Thyroid gland (tissue), 4 donors: Measurements from ENCODE around the gene GTF3C5. TPM values are rescaled to one million over a fixed set of nuclear protein-coding genes. Genes with fewer than 3 reads are reported as not detected.
"Not testable (repeated sequence)": the region's sequence is repeated elsewhere in the genome, so short reads cannot be mapped to it uniquely, and the experiment has no call there.

ENCODE experiments used
- DNase-seq, 2 donors: peaks; one replicate each; pipeline ENCODE4 v3.0.0-alpha.2; 2019
- H3K27ac ChIP-seq, 3 donors: fragments of 200-600 bp; sonication (generic); 1 replicate in 2 of 3; 2 replicates in 1 of 3; pipeline ENCODE4 v1.5.1; 2016 to 2019; ENCODE audit warnings: mild to moderate bottlenecking in 1 of 3, moderate library complexity in 1 of 3
- H3K27me3 ChIP-seq: fragments of 200-600 bp; sonication (generic); one replicate; pipeline ENCODE4 v1.5.1; 2019
- H3K36me3 ChIP-seq, 2 donors: fragments of 200-600 bp; sonication (generic); one replicate each; pipeline ENCODE4 v1.5.1; 2016 to 2019
- H3K4me1 ChIP-seq, 2 donors: fragments of 200-600 bp; sonication (generic); one replicate each; pipeline ENCODE4 v1.5.1; 2017 to 2019
- H3K4me3 ChIP-seq, 3 donors: fragments of 200-600 bp; sonication (generic); replicated peaks in 1 of 3; 1 replicate in 2 of 3; 2 replicates in 1 of 3; pipeline ENCODE4 v1.5.1; 2016; ENCODE audit warnings: mild to moderate bottlenecking in 1 of 3
- H3K9me3 ChIP-seq: fragments of 200-600 bp; sonication (generic); one replicate; pipeline ENCODE4 v1.5.1; 2017
- CTCF ChIP-seq, 6 experiments: fragments of 200-600 bp in 3 of 6; fragments of 450-650 bp in 3 of 6; sonication (generic) in 3 of 6; IDR thresholded peaks; one replicate each; pipeline ENCODE4 v1.5.1; 2016 to 2019; ENCODE audit warnings: antibody characterized with exemption in 6 of 6, mild to moderate bottlenecking in 2 of 6, inconsistent platforms in 1 of 6, moderate library complexity in 1 of 6
- POLR2A ChIP-seq, 2 donors: fragments of 450-650 bp; IDR thresholded peaks; one replicate each; pipeline ENCODE4 v1.6.1; 2017; ENCODE audit warnings: antibody characterized with exemption in 2 of 2, mild to moderate bottlenecking in 2 of 2, moderate library complexity in 1 of 2
- WGBS, 2 donors: methylation state at CpG; one replicate each; pipeline ENCODE4 v1.1.5; 2017; 5-methylcytosine and 5-hydroxymethylcytosine counted together
- intact Hi-C: fragments of 100-400 bp; cut with DNase I; formaldehyde crosslinking; loops from one replicate; pipeline ENCODE4 v1.15.1; 2023
- total RNA-seq, 4 donors: library from RNA; depleted of rRNA; stranded (reverse); fragments of >200 nt; gene quantifications; one replicate each; pipeline ENCODE4 v1.2.3, GENCODE V29; 2016

The GTF3C5 gene
- total RNA-seq, 4 donors from 2014 or later = 49.3 to 69.0 (median 56.8) TPM

GRCh38 chr9:133040892-133041479, 10.2 kb downstream of the GTF3C5 start:
- intact Hi-C loops = loop anchor here (10.0 kb wide), 1 partner anchor 104 kb away; no protein-coding TSS in a partner anchor
- not testable (repeated sequence) for H3K4me1 ChIP-seq, H3K27ac ChIP-seq, H3K4me3 ChIP-seq, H3K27me3 ChIP-seq, H3K9me3 ChIP-seq
- peak; percentile 65 for DNase-seq
- peaks cover 34 to 41% of the 10 kb centered on the region in 2 donors for H3K36me3 ChIP-seq
- WGBS, 2 donors = 83 to 86% methylated on average over 11 to 12 of the region's 12 CpGs
- TF ChIP-seq CTCF (IDR thresholded peaks at IDR 0.05) = peak; percentile 10 to 57 (median 35)

- H3K36me3 ChIP-seq = peaks cover 39 to 51% of the 10 kb centered on the region in 2 donors
- intact Hi-C loops = loop anchor here (10.0 kb wide), 1 partner anchor 103 kb away; no protein-coding TSS in a partner anchor
These were observed 11.2 kb downstream of the GTF3C5 start for GRCh38 chr9:133041958-133042357.

GRCh38 chr9:133042676-133043075, 11.9 kb downstream of the GTF3C5 start:
- no peak overlapping the region for H3K4me3 ChIP-seq
- H3K9me3 ChIP-seq = no peaks in the 10 kb centered on the region
- intact Hi-C loops = loop anchor here (10.0 kb wide), 1 partner anchor 102 kb away; no protein-coding TSS in a partner anchor
- 90 to 92% methylated on average over 8 of the region's 8 CpGs for WGBS, 2 donors
- H3K4me1 ChIP-seq = no peaks in the 10 kb centered on the region
- H3K27me3 ChIP-seq = no peaks in the 10 kb centered on the region
- DNase-seq = no peak
- no peak overlapping the region for H3K27ac ChIP-seq
- TF ChIP-seq POLR2A (IDR thresholded peaks at IDR 0.05) (no peak), CTCF (IDR thresholded peaks at IDR 0.05) (no peak)
- peaks cover 39 to 58% of the 10 kb centered on the region in 2 donors for H3K36me3 ChIP-seq

More at GRCh38 chr9:133041958-133042357, 11.2 kb downstream of the GTF3C5 start:
- Histone ChIP-seq H3K4me3 (no peak overlapping the region), H3K4me1 (no peaks in the 10 kb centered on the region), H3K9me3 (no peaks in the 10 kb centered on the region), H3K27me3 (no peaks in the 10 kb centered on the region), H3K27ac (no peak overlapping the region)
- no peak for TF ChIP-seq CTCF (IDR thresholded peaks at IDR 0.05)
- no peak for TF ChIP-seq POLR2A (IDR thresholded peaks at IDR 0.05)
- DNase-seq = no peak
- 91 to 94% methylated on average over 7 to 8 of the region's 9 CpGs for WGBS, 2 donors

GRCh38 chr9:133043449-133044035, 12.7 kb downstream of the GTF3C5 start:
- H3K27ac ChIP-seq = no peak overlapping the region
- no peaks in the 10 kb centered on the region for H3K4me1 ChIP-seq
- H3K36me3 ChIP-seq = peaks cover 39 to 58% of the 10 kb centered on the region in 2 donors
- no peak for DNase-seq
- intact Hi-C loops = loop anchor here (10.0 kb wide), 1 partner anchor 101 kb away; no protein-coding TSS in a partner anchor
- H3K4me3 ChIP-seq = no peak overlapping the region
- WGBS, 2 donors = 97 to 98% methylated on average over 16 of the region's 16 CpGs
- H3K27me3 ChIP-seq = no peaks in the 10 kb centered on the region
- no peak for TF ChIP-seq CTCF (IDR thresholded peaks at IDR 0.05)
- no peaks in the 10 kb centered on the region for H3K9me3 ChIP-seq

- TF ChIP-seq POLR2A (IDR thresholded peaks at IDR 0.05) = no peak
- TF ChIP-seq CTCF (IDR thresholded peaks at IDR 0.05) = no peak
- intact Hi-C loops = loop anchor here (10.0 kb wide), 1 partner anchor 101 kb away; no protein-coding TSS in a partner anchor
- Histone ChIP-seq H3K4me3 (no peak overlapping the region), H3K9me3 (no peaks in the 10 kb centered on the region), H3K27me3 (no peaks in the 10 kb centered on the region), H3K36me3 (peaks cover 39 to 64% of the 10 kb centered on the region in 2 donors), H3K27ac (no peak overlapping the region), H3K4me1 (no peaks in the 10 kb centered on the region)
- 92 to 93% methylated on average over 6 of the region's 6 CpGs for WGBS, 2 donors
- no peak for DNase-seq
These were observed 13.3 kb downstream of the GTF3C5 start for GRCh38 chr9:133044125-133044524.
